Brain microvascular endothelial cell (primary cell): ENCODE data around the gene PLXNA1.

Experiments
- DNase-seq: peaks from one replicate; pipeline ENCODE4 v3.0.0-alpha.2; 2020
- H3K27ac ChIP-seq: fragments of 250-450 bp; sonication (Bioruptor Pico); 2 replicates; pipeline ENCODE4 v1.5.1; 2020; ENCODE audit warnings: mild to moderate bottlenecking, moderate library complexity
- H3K27me3 ChIP-seq: fragments of 250-450 bp; sonication (Bioruptor Pico); replicated peaks from 2 replicates; pipeline ENCODE4 v1.5.1; 2020; ENCODE audit warnings: mild to moderate bottlenecking
- H3K36me3 ChIP-seq: fragments of 250-450 bp; sonication (Bioruptor Pico); replicated peaks from 2 replicates; pipeline ENCODE4 v1.5.1; 2020; ENCODE audit warnings: mild to moderate bottlenecking
- H3K4me3 ChIP-seq: 2 replicates; pipeline ENCODE4 v1.5.1; 2011; ENCODE audit warnings: low read depth, mild to moderate bottlenecking, control low read depth, low read length, moderate library complexity
- CTCF ChIP-seq: IDR thresholded peaks from 2 replicates; pipeline ENCODE4 v1.5.1; 2011; ENCODE audit warnings: low read depth, mild to moderate bottlenecking, moderate library complexity, low read length, control low read depth, inconsistent platforms; ENCODE audit errors: missing control alignments
- in situ Hi-C: cut with HindIII; loops from 2 replicates; pipeline ENCODE4 v1.10.0; 2017; ENCODE audit warnings: low sequenced_read_pairs, low pct_ligation_motif_present

PLXNA1 gene

GRCh38 chr3:126958638-126959085, 24.3 kb upstream of the PLXNA1 start:
- Histone ChIP-seq H3K27ac (no peak overlapping the region), H3K36me3 (no peaks in the 10 kb centered on the region), H3K27me3 (no peaks in the 10 kb centered on the region), H3K4me3 (no peak overlapping the region)
- TF ChIP-seq CTCF: no peak
- no peak for DNase-seq
- in situ Hi-C loops: no loop called here

- Histone ChIP-seq H3K27ac (no peak overlapping the region), H3K27me3 (no peaks in the 10 kb centered on the region), H3K36me3 (no peaks in the 10 kb centered on the region), H3K4me3 (no peak overlapping the region)
- TF ChIP-seq CTCF: no peak
- in situ Hi-C loops: no loop called here
- DNase-seq: no peak
These were observed 23.6 kb upstream of the PLXNA1 start for GRCh38 chr3:126959136-126959920.

GRCh38 chr3:126959921-126960603, 22.9 kb upstream of the PLXNA1 start:
- in situ Hi-C loops: no loop called here
- Histone ChIP-seq H3K36me3 (no peaks in the 10 kb centered on the region), H3K27ac (no peak overlapping the region), H3K27me3 (no peaks in the 10 kb centered on the region), H3K4me3 (no peak overlapping the region)
- peak; percentile 60 for DNase-seq
- TF ChIP-seq CTCF: peak; percentile 82

GRCh38 chr3:126960604-126960995, 22.3 kb upstream of the PLXNA1 start:
- DNase-seq: no peak
- no peak overlapping the region for H3K27ac ChIP-seq
- in situ Hi-C loops: no loop called here

GRCh38 chr3:126961191-126961790, 21.6 kb upstream of the PLXNA1 start:
- no peak for TF ChIP-seq CTCF
- no peak overlapping the region for H3K4me3 ChIP-seq

More at GRCh38 chr3:126960604-126960995, 22.3 kb upstream of the PLXNA1 start:
- Histone ChIP-seq H3K27me3 (no peaks in the 10 kb centered on the region), H3K4me3 (no peak overlapping the region), H3K36me3 (no peaks in the 10 kb centered on the region)
- no peak for TF ChIP-seq CTCF

More at GRCh38 chr3:126961191-126961790, 21.6 kb upstream of the PLXNA1 start:
- no peaks in the 10 kb centered on the region for H3K27me3 ChIP-seq
- DNase-seq: peak; percentile 20
- H3K36me3 ChIP-seq: no peaks in the 10 kb centered on the region
- in situ Hi-C loops: no loop called here
- no peak overlapping the region for H3K27ac ChIP-seq
